HepG2 (cell line): ENCODE measurements around the gene CUL9. TPM values are rescaled to one million over a fixed set of nuclear protein-coding genes. Genes with fewer than 3 reads are reported as not detected.

Source experiments
- ATF1 ChIP-seq: IDR thresholded peaks from 2 replicates; pipeline ENCODE4 v1.6.1; 2016; ENCODE audit warnings: mild to moderate bottlenecking, control low read depth
- ATF7-NPFF ChIP-seq: sonication (generic); formaldehyde crosslinking; IDR thresholded peaks from 2 replicates; pipeline ENCODE4 v1.8.1; 2023; ENCODE audit warnings: mild to moderate bottlenecking, low read depth, missing genetic modification reagents, moderate library complexity
- GTF3A ChIP-seq: sonication (generic); formaldehyde crosslinking; conservative IDR thresholded peaks from 2 replicates; pipeline ENCODE4 v1.4.0; 2020; ENCODE audit warnings: mild to moderate bottlenecking, missing genetic modification reagents
- GZF1 ChIP-seq: sonication (generic); formaldehyde crosslinking; IDR thresholded peaks from 2 replicates; pipeline ENCODE4 v1.5.1; 2020; ENCODE audit warnings: mild to moderate bottlenecking, missing genetic modification reagents
- SP2 ChIP-seq: sonication (generic); formaldehyde crosslinking; IDR thresholded peaks from 2 replicates; pipeline ENCODE4 v1.5.1; 2020; ENCODE audit warnings: mild to moderate bottlenecking, missing genetic modification reagents
- TEAD3 ChIP-seq: optimal IDR thresholded peaks from 2 replicates; pipeline ENCODE3; 2016; ENCODE audit warnings: borderline replicate concordance
- THAP9 ChIP-seq: sonication (generic); formaldehyde crosslinking; IDR thresholded peaks from 2 replicates; pipeline ENCODE4; 2020; ENCODE audit warnings: missing genetic modification reagents, mild to moderate bottlenecking, borderline replicate concordance
- THRA ChIP-seq: sonication (generic); formaldehyde crosslinking; IDR thresholded peaks from 2 replicates; pipeline ENCODE4 v1.4.0; 2020; ENCODE audit warnings: missing genetic modification reagents, borderline replicate concordance
- ZFP91 ChIP-seq: sonication (generic); formaldehyde crosslinking; IDR thresholded peaks from 2 replicates; pipeline ENCODE4 v1.9.0; 2022; ENCODE audit warnings: missing genetic modification reagents, mild to moderate bottlenecking, borderline replicate concordance
- ZNF335 ChIP-seq: sonication (generic); formaldehyde crosslinking; IDR thresholded peaks from 2 replicates; pipeline ENCODE4 v1.4.0; 2020; ENCODE audit warnings: missing genetic modification reagents
- ZNF572 ChIP-seq: sonication (generic); formaldehyde crosslinking; IDR thresholded peaks from 2 replicates; pipeline ENCODE4 v1.5.1; 2020; ENCODE audit warnings: mild to moderate bottlenecking, missing genetic modification reagents
- ZNF609 ChIP-seq: sonication (generic); formaldehyde crosslinking; IDR thresholded peaks from 2 replicates; pipeline ENCODE4 v1.4.0; 2020; ENCODE audit warnings: mild to moderate bottlenecking, missing genetic modification reagents, borderline replicate concordance
- ZNF616 ChIP-seq: sonication (generic); formaldehyde crosslinking; IDR thresholded peaks from 2 replicates; pipeline ENCODE4 v1.5.0; 2020; ENCODE audit warnings: low read depth, mild to moderate bottlenecking, missing genetic modification reagents
- ZNF691 ChIP-seq: sonication (generic); formaldehyde crosslinking; IDR thresholded peaks from 2 replicates; pipeline ENCODE4 v1.4.0; 2020; ENCODE audit warnings: missing genetic modification reagents, low read depth, mild to moderate bottlenecking, borderline replicate concordance
- ZNF781 ChIP-seq: sonication (generic); formaldehyde crosslinking; IDR thresholded peaks from 2 replicates; pipeline ENCODE4 v1.5.1; 2020; ENCODE audit warnings: borderline replicate concordance, mild to moderate bottlenecking, missing genetic modification reagents; ENCODE audit errors: not compliant biosample characterization
- polyA plus RNA-seq, 8 experiments: library from polyadenylated mRNA; depleted of rRNA in 3 of 8; stranded (reverse) in 7 of 8; unstranded in 1 of 8; fragments of >200 nt; fragmentation: Illumina TruSeq in 4 of 8; extraction: Trizol in 4 of 8; gene quantifications; 2 replicates each; pipeline versions ENCODE4 v1.2.1 to v1.2.3, GENCODE V29; 2011 to 2016; ENCODE audit warnings: low read depth in 4 of 8, missing spikeins in 1 of 8, mixed read lengths in 1 of 8; ENCODE audit not compliant: insufficient read depth in 1 of 8
- total RNA-seq, 5 experiments: library from RNA; depleted of rRNA; stranded (reverse); fragments of >200 nt; fragmentation: Illumina TruSeq; extraction: Trizol; gene quantifications; 2 replicates each; pipeline ENCODE4 v1.2.3, GENCODE V29; 2016; ENCODE audit warnings: low read depth in 1 of 5

CUL9 gene
- total and polyA plus RNA-seq, 2 of the 13 experiments (the other 11 are each of a cell fraction or from before 2014, with no cell fraction given) = 11.4 to 13.7 TPM

GRCh38 chr6:43247114-43247999, 65.4 kb downstream of the CUL9 start (continued):
- TF ChIP-seq ZNF609 = 0 out of 2 replicates have a peak, but pooled peaks have one; percentile 13
- TF ChIP-seq ZNF616 (CRISPR knock-in tag) = no peak
- TF ChIP-seq ATF1 (CRISPR knock-in tag) = 0 out of 2 replicates have a peak, but pooled peaks have one; percentile 36
- no peak; the same call in 1 of the 2 replicates for TF ChIP-seq SP2
- TF ChIP-seq ZNF572 = peak; percentile 51; the same call in 1 of the 2 replicates
- TF ChIP-seq GTF3A = peak; percentile 35; the same call in 1 of the 2 replicates
- peak; percentile 98 for TF ChIP-seq ZNF335 (CRISPR knock-in tag)
- peak; percentile 54; the same call in 1 of the 2 replicates for TF ChIP-seq ATF7-NPFF (CRISPR knock-in tag)
- peak; percentile 79 for TF ChIP-seq THAP9
- no peak for TF ChIP-seq GZF1 (CRISPR knock-in tag)
- peak; percentile 38 for TF ChIP-seq ZNF781 (CRISPR knock-in tag)
- TF ChIP-seq ZNF691 (CRISPR knock-in tag) = no peak
- peak; percentile 52; the same call in 1 of the 2 replicates for TF ChIP-seq THRA (CRISPR knock-in tag)
- TF ChIP-seq TEAD3 (CRISPR knock-in tag) = peak; percentile 46
- TF ChIP-seq ZFP91 = peak; percentile 87; the same call in 1 of the 2 replicates
